HEK293T (cell line): Measurements from ENCODE around the gene ENPP1.

ENCODE experiments used
- ARNT ChIP-seq: fragments of 450-650 bp; IDR thresholded peaks from 2 replicates; pipeline ENCODE4 v1.6.1; 2017; ENCODE audit warnings: mild to moderate bottlenecking
- BHLHE40 ChIP-seq: fragments of 450-650 bp; IDR thresholded peaks from 2 replicates; pipeline ENCODE4 v1.6.1; 2016; ENCODE audit warnings: mild to moderate bottlenecking, moderate library complexity, borderline replicate concordance
- ELF4 ChIP-seq: fragments of 450-650 bp; IDR thresholded peaks from 2 replicates; pipeline ENCODE4 v1.6.1; 2017; ENCODE audit warnings: antibody characterized with exemption
- FOXA1 ChIP-seq: fragments of 450-650 bp; IDR thresholded peaks from 2 replicates; pipeline ENCODE4 v1.6.1; 2016; ENCODE audit warnings: mild to moderate bottlenecking
- FOXK2 ChIP-seq: fragments of 450-650 bp; IDR thresholded peaks from 2 replicates; pipeline ENCODE4 v1.6.1; 2016; ENCODE audit warnings: mild to moderate bottlenecking
- LEF1 ChIP-seq: fragments of 450-650 bp; IDR thresholded peaks from 2 replicates; pipeline ENCODE4 v1.6.1; 2017; ENCODE audit warnings: mild to moderate bottlenecking, borderline replicate concordance
- NFRKB ChIP-seq: fragments of 450-650 bp; IDR thresholded peaks from 2 replicates; pipeline ENCODE4 v1.6.1; 2016; ENCODE audit warnings: mild to moderate bottlenecking, moderate library complexity
- SP1 ChIP-seq: fragments of 450-650 bp; IDR thresholded peaks from 2 replicates; pipeline ENCODE4 v1.6.1; 2017
- TARDBP ChIP-seq: fragments of 450-650 bp; IDR thresholded peaks from 2 replicates; pipeline ENCODE4 v1.6.1; 2016

DNA sequence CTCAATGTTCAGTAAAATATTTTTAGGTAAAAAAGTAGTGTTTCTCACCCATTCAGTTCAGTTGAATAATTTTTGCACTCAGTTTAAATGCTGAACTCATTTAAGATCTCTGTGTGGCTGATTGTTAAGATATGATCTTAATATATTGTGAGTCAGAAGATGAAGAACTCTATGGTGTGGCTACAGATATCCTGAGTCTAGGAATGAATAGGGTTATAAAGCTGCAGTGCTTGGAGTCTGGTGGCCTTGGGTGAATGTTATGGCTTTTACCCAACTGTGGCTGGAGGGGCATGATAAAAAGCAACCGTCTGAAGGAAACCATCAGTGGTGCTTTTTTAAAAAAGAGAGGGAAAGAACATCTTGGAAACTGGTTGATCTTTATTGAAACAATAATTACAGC lies 77.4 kb downstream of the ENPP1 start:
- TF ChIP-seq FOXK2 (no peak), LEF1 (no peak), FOXA1 (no peak), SP1 (no peak), BHLHE40 (no peak), TARDBP (no peak), ELF4 (no peak), ARNT (no peak), NFRKB (no peak)
